Measurements from ENCODE around the gene MATK.

GRCh38 chr19:3788996-3789778 lies 3.0 kb upstream of the MATK start:
- no peak for TF ChIP-seq CTCF (IDR thresholded peaks at IDR 0.05)
- no peak for TF ChIP-seq POLR2AphosphoS5 (IDR thresholded peaks at IDR 0.05; ENCODE audit: low read depth, low read length)

Data from Panc1 (cell line).